NAMALWA (cell line): Measurements from ENCODE around the gene TRIM49B.
"Not testable (repeated sequence)": the region's sequence is repeated elsewhere in the genome, so short reads cannot be mapped to it uniquely, and the experiment has no call there.

Experiments
- DNase-seq: peaks from one replicate; pipeline ENCODE4 v3.0.0-alpha.2; 2015; ENCODE audit warnings: low spot score

TRIM49B gene, protein sequence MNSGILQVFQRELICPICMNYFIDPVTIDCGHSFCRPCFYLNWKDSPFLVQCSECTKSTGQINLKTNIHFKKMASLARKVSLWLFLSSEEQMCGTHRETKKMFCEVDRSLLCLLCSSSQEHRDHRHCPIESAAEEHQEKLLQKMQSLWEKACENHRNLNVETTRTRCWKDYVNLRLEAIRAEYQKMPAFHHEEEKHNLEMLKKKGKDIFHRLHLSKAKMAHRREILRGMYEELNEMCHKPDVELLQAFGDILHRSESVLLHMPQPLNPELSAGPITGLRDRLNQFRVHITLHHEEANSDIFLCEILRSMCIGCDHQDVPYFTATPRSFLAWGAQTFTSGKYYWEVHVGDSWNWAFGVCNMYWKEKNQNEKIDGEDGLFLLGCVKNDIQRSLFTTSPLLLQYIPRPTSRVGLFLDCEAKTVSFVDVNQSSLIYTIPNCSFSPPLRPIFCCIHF

DNA sequence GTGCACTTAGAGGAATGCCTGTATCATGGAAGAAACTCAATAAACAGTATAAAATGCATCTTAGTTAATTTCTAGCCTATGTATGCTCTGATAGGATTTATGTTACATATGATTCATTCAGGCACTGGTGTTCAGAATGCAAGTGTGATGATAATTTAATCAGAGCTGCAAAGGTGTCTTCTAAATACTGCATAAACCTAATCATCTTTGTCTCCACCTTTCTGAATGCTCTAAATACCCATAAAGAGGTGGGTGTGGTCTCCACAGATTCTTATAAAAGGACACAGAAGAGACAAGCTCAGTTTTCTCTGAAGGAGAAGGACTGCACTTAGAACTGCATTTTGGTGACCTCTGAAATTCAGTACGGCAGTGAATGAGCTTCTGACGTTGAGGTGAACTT lies at the start of gene TRIM49B:
Gene TRIM49B (plus strand): TSS at position 301 of the 400 bp plus-strand sequence. CDS start 2,777 bp downstream, outside the sequence.
- not testable (repeated sequence) for DNase-seq

DNA sequence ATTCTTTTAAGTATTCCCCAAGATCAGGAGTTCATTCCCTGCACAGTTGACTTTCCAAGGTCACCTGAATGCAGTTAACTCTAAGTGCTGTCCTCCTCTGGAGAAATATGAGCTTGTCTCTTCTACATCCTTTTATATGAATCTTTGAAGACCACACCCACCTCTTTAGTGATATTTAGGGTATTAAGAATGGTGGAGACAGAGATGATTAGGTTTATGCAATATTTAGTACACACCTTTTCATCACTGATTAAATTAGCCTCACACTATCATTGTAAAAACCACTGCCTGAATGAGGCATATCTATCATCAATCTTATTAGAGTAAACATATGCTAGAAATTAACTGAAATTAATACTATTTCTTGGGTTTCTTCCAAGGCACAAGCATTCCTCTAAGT lies 44.8 kb upstream of the TRIM49B start, which contains the start of gene TRIM51G:
Gene TRIM51G (minus strand): TSS at position 101 of the 400 bp plus-strand sequence. CDS start 2,190 bp downstream, outside the sequence.
- not testable (repeated sequence) for DNase-seq

DNA sequence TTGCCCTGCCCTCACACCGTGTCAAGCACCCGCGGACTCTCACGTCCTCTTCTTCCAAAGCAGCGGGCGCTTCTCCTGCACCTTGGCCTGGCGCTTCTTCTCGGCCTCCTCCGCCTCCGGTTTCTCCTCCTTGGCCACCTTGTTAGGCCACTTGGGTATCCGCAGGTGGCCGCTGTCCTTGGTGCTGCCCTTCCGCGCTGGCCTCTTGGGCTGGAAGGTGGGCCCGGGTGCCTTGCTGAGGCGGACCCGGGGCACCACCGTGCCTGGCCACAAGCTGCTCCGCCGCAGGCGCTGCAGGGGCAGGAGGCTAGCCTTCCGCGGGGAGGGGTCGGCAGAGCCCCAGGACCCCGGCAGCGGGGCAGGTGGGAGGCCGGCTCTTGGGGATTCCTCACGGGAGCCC lies 19.6 kb downstream of the TRIM49B start:
- DNase-seq, result not testable (repeated sequence)

- DNase-seq, result not testable (repeated sequence)
Observed at GRCh38 chr11:49049821-49050220, 21.2 kb downstream of the TRIM49B start.

DNA sequence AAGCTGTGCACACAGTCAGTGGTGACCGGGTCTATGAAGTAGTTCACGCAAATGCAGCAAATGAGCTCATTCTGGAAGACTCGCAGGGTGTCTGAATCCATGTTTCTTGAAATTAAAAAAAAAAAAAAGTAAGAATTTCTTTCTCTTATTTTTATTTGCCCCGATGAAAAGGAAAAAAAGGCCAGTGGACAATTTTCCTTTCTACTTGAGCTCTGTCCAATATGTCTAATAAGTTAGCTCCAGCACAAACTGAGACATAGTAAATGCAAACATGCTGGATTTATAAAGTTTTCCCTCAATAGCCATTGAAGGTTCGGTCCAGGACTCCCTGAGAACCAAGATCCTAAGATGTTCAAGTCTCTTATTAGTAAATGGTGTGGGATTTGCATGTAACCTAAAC lies 30.4 kb downstream of the TRIM49B start, which contains the start of gene TRIM64C:
Gene TRIM64C (minus strand): TSS at position 101 of the 400 bp plus-strand sequence. CDS start 0 bp downstream, at position 101.
- not testable (repeated sequence) for DNase-seq

DNA sequence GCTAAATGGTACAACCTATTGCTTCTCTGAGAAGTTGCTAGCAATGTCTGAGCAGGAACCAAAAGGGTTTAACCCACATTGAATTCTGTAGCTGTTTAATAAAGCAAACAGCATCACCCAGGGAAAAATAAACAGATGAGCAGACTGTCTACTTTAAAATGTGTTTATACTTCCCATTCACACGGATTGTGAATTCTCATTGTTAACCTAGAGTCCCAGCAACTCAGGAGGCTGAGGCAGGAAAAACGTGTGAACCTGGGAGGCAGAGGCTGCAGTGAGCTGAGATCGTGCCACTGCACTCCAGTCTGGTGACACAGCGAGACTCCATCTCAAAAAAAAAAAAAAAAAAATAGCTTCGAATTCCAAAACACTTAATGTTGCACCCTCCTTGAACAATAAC lies 41.3 kb downstream of the TRIM49B start:
- DNase-seq, result not testable (repeated sequence)
